Smooth muscle cell (in vitro differentiated cells): ENCODE results near the gene SAG. TPM values are rescaled to one million over a fixed set of nuclear protein-coding genes. Genes with fewer than 3 reads are reported as not detected.

Experiments
- DNase-seq: peaks from one replicate; lab custom pipeline; 2025; ENCODE audit not compliant: unreplicated experiment; lab: John Stamatoyannopoulos, UW
- H2AFZ ChIP-seq: fragments of 200-600 bp; sonication (generic); 2 replicates; pipeline ENCODE4 v1.6.0; 2016; ENCODE audit warnings: antibody characterized with exemption, low read depth, mild to moderate bottlenecking
- H3F3A ChIP-seq: fragments of 200-600 bp; sonication (generic); 2 replicates; pipeline ENCODE4 v1.6.0; 2017; ENCODE audit warnings: antibody characterized with exemption, low read depth
- H3K27ac ChIP-seq: fragments of 200-600 bp; sonication (generic); 2 replicates; pipeline ENCODE4 v1.5.1; 2016; ENCODE audit warnings: low read depth, mild to moderate bottlenecking
- H3K27me3 ChIP-seq: fragments of 200-600 bp; sonication (generic); 2 replicates; pipeline ENCODE4 v1.6.1; 2016; ENCODE audit warnings: low read depth, mild to moderate bottlenecking
- H3K36me3 ChIP-seq: fragments of 200-600 bp; sonication (generic); 2 replicates; pipeline ENCODE4 v1.5.1; 2016; ENCODE audit warnings: low read depth
- H3K4me1 ChIP-seq: fragments of 200-600 bp; sonication (generic); 2 replicates; pipeline ENCODE4 v1.5.1; 2016; ENCODE audit warnings: low read depth
- H3K4me2 ChIP-seq: fragments of 200-600 bp; sonication (generic); 2 replicates; pipeline ENCODE4 v1.6.0; 2016; ENCODE audit warnings: mild to moderate bottlenecking
- H3K4me3 ChIP-seq: fragments of 200-600 bp; sonication (generic); 2 replicates; pipeline ENCODE4 v1.5.1; 2016; ENCODE audit warnings: mild to moderate bottlenecking
- H3K79me2 ChIP-seq: fragments of 200-600 bp; sonication (generic); 2 replicates; pipeline ENCODE4 v1.6.0; 2016; ENCODE audit warnings: low read depth, mild to moderate bottlenecking
- H3K9ac ChIP-seq: fragments of 200-600 bp; sonication (generic); 2 replicates; pipeline ENCODE4 v1.6.0; 2016; ENCODE audit warnings: low read depth
- H3K9me3 ChIP-seq: fragments of 200-600 bp; sonication (generic); replicated peaks from 2 replicates; pipeline ENCODE4 v1.5.1; 2016; ENCODE audit warnings: low read depth
- H4K20me1 ChIP-seq: fragments of 200-600 bp; sonication (generic); 2 replicates; pipeline ENCODE4 v1.6.0; 2016; ENCODE audit warnings: low read depth
- WGBS: methylation state at CpG from one replicate; pipeline ENCODE4 v1.1.7; 2016; ENCODE audit warnings: low lambda C conversion rate; 5-methylcytosine and 5-hydroxymethylcytosine counted together
- polyA plus RNA-seq: library from polyadenylated mRNA; unstranded; fragments of >200 nt; fragmentation: Nextera tagmentation; extraction: Ambion mirVana; gene quantifications from 2 replicates; pipeline ENCODE4 v1.2.1, GENCODE V29; 2016
- total RNA-seq: library from RNA; depleted of rRNA; stranded (reverse); fragments of >200 nt; gene quantifications from 2 replicates; pipeline ENCODE4 v1.2.3, GENCODE V29; 2014
- TF ChIP-seq, protein P1 (sequence below): fragments of 200-600 bp; sonication (generic); IDR thresholded peaks from 2 replicates; pipeline ENCODE4 v1.5.1; 2017; ENCODE audit warnings: borderline replicate concordance, mild to moderate bottlenecking, antibody characterized with exemption; ENCODE audit not compliant: insufficient read depth, poor library complexity, severe bottlenecking

The SAG gene
- total and polyA plus RNA-seq, 2 experiments from 2014 or later, result not detected

DNA sequence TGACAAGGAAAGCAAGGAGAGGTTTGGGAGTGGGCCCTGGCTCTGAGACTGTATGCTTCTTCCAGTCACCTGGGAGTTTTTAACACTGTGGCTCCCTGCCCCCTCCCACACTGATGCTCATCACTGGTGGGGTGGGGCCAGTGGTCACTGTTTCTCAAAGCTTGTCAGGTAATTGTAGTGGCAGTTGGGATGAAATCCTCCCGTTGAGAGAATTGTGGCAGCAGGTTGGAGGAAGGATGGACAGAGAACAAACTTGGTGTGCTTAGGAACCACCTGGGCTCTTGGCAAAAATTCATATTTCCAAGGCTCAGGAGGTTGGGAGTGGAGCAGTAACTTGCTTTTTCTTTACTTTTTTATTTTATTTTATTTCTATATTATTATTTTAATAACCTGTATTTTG, 71.8 kb downstream of the SAG start:
- Histone ChIP-seq H3K27me3 (no peaks in the 10 kb centered on the region), H3K36me3 (no peaks in the 10 kb centered on the region), H4K20me1 (peaks cover 34% of the 10 kb centered on the region), H3K9me3 (no peaks in the 10 kb centered on the region), H3K4me3 (no peak overlapping the region), H3K9ac (no peak overlapping the region), H3K27ac (no peak overlapping the region), H3F3A (no peaks in the 10 kb centered on the region), H3K79me2 (peaks cover 65% of the 10 kb centered on the region), H3K4me2 (no peak overlapping the region), H3K4me1 (peaks cover 4% of the 10 kb centered on the region), H2AFZ (no peak overlapping the region)
- TF ChIP-seq, protein P1, sequence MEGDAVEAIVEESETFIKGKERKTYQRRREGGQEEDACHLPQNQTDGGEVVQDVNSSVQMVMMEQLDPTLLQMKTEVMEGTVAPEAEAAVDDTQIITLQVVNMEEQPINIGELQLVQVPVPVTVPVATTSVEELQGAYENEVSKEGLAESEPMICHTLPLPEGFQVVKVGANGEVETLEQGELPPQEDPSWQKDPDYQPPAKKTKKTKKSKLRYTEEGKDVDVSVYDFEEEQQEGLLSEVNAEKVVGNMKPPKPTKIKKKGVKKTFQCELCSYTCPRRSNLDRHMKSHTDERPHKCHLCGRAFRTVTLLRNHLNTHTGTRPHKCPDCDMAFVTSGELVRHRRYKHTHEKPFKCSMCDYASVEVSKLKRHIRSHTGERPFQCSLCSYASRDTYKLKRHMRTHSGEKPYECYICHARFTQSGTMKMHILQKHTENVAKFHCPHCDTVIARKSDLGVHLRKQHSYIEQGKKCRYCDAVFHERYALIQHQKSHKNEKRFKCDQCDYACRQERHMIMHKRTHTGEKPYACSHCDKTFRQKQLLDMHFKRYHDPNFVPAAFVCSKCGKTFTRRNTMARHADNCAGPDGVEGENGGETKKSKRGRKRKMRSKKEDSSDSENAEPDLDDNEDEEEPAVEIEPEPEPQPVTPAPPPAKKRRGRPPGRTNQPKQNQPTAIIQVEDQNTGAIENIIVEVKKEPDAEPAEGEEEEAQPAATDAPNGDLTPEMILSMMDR, result no peak
- 89% methylated on average over 1 of the region's 1 CpG for WGBS
- DNase-seq, result no peak

DNA sequence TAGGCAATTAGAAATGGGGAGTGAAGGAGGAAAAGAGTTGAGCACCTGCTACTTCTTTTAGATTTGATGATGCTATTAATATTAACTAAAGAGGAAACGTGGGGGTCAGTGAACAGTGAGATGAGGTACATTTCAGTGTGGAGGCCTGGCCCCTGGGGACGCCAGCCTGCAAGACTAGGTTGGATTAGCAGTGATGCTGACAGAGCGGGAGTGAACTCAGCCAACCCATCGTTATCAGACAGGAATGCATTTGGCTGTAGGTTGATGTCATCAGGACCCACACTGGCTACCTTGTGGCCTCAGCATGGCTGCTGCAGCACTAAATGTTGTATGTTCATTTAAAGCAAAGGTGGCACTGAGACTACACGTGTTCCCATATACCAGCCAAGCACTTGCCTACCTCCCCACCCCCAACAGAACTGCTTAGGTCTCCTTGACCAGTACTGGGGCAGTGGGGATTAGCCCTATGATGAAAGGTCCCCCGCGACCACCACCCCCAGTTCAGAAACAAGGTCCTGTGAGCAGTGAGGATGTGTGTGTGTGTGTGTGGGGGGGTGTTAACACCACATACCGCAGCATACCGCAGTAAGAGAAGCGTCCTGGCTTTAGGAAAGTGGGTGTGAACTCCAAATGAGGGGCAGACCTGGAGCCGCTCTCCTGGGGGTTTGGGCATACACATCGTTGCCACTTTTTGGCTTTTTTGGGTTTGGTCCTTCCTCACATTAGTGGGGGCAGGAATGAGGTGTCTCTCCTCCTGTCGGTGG, 72.7 kb downstream of the SAG start:
- Histone ChIP-seq H3K4me1 (peaks cover 8% of the 10 kb centered on the region), H3K4me2 (no peak overlapping the region), H3K9ac (no peak overlapping the region), H3K36me3 (no peaks in the 10 kb centered on the region), H3K9me3 (no peaks in the 10 kb centered on the region), H4K20me1 (peaks cover 41% of the 10 kb centered on the region), H3K27ac (no peak overlapping the region), H3K79me2 (peaks cover 65% of the 10 kb centered on the region), H2AFZ (no peak overlapping the region), H3K27me3 (no peaks in the 10 kb centered on the region), H3F3A (peaks cover 3% of the 10 kb centered on the region), H3K4me3 (no peak overlapping the region)
- DNase-seq, result no peak
- 78% methylated on average over 13 of the region's 13 CpGs for WGBS
- TF ChIP-seq, protein P1, result no peak

DNA sequence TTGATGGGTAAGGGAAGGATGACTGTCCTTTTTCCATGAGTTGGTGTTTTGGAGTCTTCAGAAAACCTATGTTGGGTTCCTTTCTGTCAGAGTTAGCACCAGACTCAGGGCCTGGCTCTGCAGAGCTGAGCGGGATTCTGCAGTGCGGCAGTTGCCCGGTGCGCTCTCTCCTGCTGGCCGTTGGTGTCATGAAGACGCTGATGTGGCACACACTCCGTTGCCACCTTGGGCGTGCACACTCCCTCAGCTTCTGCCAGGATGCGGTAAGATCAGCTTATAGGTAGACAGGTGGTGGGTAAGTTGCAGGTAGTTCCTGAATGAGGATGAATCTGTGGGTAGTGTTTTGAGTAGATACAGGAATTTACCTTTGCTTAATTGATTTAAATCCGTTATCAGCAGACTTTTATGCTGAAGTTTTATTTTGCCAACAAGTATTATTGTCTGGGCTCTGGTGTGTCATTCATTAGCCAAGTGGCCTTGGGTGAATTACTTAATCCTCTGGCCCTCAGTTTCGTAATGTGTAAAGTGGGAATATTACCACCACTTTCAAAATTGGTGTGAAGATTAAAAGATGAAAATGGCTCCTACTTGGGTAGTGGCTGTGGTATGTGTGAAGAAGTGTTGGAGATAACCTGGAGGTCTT, 73.5 kb downstream of the SAG start:
- Histone ChIP-seq H3K4me3 (no peak overlapping the region), H2AFZ (no peak overlapping the region), H3K9ac (no peak overlapping the region), H3K27me3 (no peaks in the 10 kb centered on the region), H3K27ac (peak overlapping the region; percentile 8), H3K4me1 (peaks cover 8% of the 10 kb centered on the region), H3F3A (peaks cover 10% of the 10 kb centered on the region), H3K4me2 (no peak overlapping the region), H3K9me3 (no peaks in the 10 kb centered on the region), H3K79me2 (peaks cover 57% of the 10 kb centered on the region), H3K36me3 (no peaks in the 10 kb centered on the region), H4K20me1 (peaks cover 43% of the 10 kb centered on the region)
- 96% methylated on average over 11 of the region's 11 CpGs for WGBS
- DNase-seq, result no peak
- TF ChIP-seq, protein P1, result no peak

DNA sequence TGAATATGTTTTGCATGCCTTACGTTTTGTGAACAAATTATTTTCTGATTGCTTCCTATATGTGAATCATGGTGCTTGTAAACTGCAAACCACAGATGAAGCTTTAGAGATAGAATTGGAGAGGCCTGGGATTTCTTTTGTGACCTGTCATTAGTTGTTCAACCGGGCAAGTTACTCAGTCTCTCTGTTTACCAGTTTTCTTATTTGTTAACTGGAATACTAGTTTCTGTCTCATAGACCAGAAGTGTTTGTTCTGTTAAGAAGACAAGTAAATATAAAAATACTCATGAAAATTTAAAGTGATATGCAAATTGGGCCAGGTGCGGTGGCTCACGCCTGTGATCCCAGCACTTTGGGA, 74.0 kb downstream of the SAG start:
- Histone ChIP-seq H3K4me1 (peaks cover 10% of the 10 kb centered on the region), H3K4me3 (no peak overlapping the region), H3K9me3 (no peaks in the 10 kb centered on the region), H2AFZ (no peak overlapping the region), H3K4me2 (no peak overlapping the region), H3K9ac (no peak overlapping the region), H3F3A (peaks cover 10% of the 10 kb centered on the region), H3K27ac (peak overlapping the region; percentile 8), H3K79me2 (peaks cover 55% of the 10 kb centered on the region), H3K27me3 (no peaks in the 10 kb centered on the region), H4K20me1 (peaks cover 40% of the 10 kb centered on the region), H3K36me3 (no peaks in the 10 kb centered on the region)
- no peak for DNase-seq
- TF ChIP-seq, protein P1, result no peak
- 50% methylated on average over 4 of the region's 4 CpGs for WGBS
